ENCODE data around the gene VENTX.

DNA sequence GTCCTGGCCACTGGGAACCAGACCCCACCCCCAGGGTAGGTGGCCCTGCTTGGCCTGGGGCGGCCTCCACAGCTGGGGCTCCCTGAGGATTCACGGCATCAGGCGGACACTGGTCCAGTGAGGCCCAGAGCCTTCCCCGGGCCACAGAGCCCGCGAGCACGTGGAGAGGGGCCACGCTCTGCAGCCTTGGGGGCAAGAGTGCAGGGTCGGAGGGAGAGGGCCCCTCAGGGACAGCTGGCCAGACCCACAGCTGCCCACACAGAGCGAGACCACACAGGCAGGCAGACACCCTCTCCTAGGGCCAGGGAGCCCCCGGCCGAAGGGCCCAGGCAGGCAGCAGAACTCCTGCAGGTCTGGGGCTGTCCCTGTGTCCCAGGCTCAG, 10.7 kb downstream of the VENTX start:
- TF ChIP-seq, protein P1, sequence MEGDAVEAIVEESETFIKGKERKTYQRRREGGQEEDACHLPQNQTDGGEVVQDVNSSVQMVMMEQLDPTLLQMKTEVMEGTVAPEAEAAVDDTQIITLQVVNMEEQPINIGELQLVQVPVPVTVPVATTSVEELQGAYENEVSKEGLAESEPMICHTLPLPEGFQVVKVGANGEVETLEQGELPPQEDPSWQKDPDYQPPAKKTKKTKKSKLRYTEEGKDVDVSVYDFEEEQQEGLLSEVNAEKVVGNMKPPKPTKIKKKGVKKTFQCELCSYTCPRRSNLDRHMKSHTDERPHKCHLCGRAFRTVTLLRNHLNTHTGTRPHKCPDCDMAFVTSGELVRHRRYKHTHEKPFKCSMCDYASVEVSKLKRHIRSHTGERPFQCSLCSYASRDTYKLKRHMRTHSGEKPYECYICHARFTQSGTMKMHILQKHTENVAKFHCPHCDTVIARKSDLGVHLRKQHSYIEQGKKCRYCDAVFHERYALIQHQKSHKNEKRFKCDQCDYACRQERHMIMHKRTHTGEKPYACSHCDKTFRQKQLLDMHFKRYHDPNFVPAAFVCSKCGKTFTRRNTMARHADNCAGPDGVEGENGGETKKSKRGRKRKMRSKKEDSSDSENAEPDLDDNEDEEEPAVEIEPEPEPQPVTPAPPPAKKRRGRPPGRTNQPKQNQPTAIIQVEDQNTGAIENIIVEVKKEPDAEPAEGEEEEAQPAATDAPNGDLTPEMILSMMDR (conservative IDR thresholded peaks at IDR 0.05; ENCODE audit: low read depth, low read length): no peak
- no peak for TF ChIP-seq EZH2phosphoT487 (IDR thresholded peaks at IDR 0.05; ENCODE audit: borderline replicate concordance, low read length)

Data from PC-3 (cell line).